Immature natural killer cell (primary cell): ENCODE results near the gene ZXDB. TPM values are rescaled to one million over a fixed set of nuclear protein-coding genes. Genes with fewer than 3 reads are reported as not detected.
"Not testable (repeated sequence)": the region's sequence is repeated elsewhere in the genome, so short reads cannot be mapped to it uniquely, and the experiment has no call there.

Source experiments
- DNase-seq, 3 donors: peaks; one replicate each; pipeline ENCODE4 v3.0.0; 2022; ENCODE audit warnings: mixed read lengths in 1 of 3
- H3K27ac Mint-ChIP-seq, 6 donors: one replicate each; pipeline ENCODE4 v1.8.0; 2020; ENCODE audit warnings: mixed read lengths in 6 of 6, mild to moderate bottlenecking in 5 of 6, inconsistent platforms in 4 of 6, moderate library complexity in 3 of 6
- H3K27me3 Mint-ChIP-seq, 3 donors: one replicate each; pipeline ENCODE4 v1.8.0; 2020 to 2021; ENCODE audit warnings: low read depth in 3 of 3, mild to moderate bottlenecking in 3 of 3, mixed read lengths in 3 of 3, moderate library complexity in 3 of 3, inconsistent platforms in 1 of 3
- H3K36me3 Mint-ChIP-seq, 3 donors: one replicate each; pipeline ENCODE4 v1.8.0; 2020; ENCODE audit warnings: mixed read lengths in 3 of 3, inconsistent platforms in 2 of 3, mild to moderate bottlenecking in 2 of 3
- H3K4me1 Mint-ChIP-seq, 2 donors: one replicate each; pipeline ENCODE4 v1.8.0; 2020; ENCODE audit warnings: inconsistent platforms in 2 of 2, mild to moderate bottlenecking in 2 of 2, mixed read lengths in 2 of 2, moderate library complexity in 1 of 2
- H3K4me3 Mint-ChIP-seq, 5 donors: one replicate each; pipeline ENCODE4 v1.8.0; 2020; ENCODE audit warnings: mild to moderate bottlenecking in 5 of 5, mixed read lengths in 5 of 5, inconsistent platforms in 3 of 5, moderate library complexity in 3 of 5
- H3K9me3 Mint-ChIP-seq, 6 donors: one replicate each; pipeline ENCODE4 v1.8.0; 2020; ENCODE audit warnings: mild to moderate bottlenecking in 6 of 6, mixed read lengths in 6 of 6, inconsistent platforms in 4 of 6, moderate library complexity in 3 of 6
- polyA plus RNA-seq, 3 donors: library from polyadenylated mRNA; unstranded; fragments of 300-500 nt; fragmentation: Illumina TruSeq; gene quantifications; one replicate each; pipeline ENCODE4 v1.2.3, GENCODE V29; 2021

The ZXDB gene
- polyA plus RNA-seq, 3 donors from 2014 or later, result 1.3 to 5.6 (median 3.5) TPM

DNA sequence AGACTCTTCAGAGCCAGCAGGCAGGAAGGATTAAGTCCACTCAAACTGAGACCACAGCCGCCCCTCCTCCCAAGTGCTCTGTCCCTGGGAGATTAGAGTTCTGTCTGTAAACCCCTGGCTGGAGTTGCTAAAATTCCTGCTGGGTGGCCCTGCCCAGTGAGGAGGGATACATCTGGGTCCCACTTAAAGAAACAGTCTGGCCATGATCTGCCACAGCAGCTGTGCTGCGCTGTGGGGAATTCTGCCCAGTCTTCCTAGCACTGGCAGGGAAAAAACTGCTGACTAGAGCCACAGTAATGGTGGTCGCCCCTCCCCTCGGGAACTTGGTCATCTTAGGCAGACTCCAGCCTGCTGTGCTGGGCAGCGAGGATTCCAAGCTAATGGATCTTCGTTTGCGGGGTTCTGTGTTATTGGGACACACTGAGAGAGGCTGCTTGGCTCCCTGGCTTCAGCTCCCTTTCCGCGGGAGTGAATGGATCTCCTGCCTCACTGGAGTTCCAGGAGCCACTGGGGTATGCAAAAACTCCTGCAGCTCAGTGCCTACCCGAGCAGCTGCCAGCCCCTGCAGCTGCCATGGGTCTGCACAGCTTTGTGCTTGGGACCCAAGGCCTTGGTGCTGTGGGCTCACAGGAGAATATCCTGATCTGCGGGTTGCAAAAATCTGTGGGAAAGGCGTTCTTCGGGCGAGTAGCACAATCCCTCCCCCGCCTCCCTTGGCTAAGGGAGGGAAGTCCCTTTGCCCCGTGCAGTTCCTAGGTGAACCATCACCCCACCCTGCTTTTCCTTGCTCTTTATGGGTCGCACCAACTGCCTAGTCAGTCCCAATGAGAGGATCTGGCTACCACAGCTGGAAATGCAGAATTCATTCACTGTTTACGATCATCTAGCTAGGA is 15.7 kb downstream of the ZXDB start:
- H3K4me3 Mint-ChIP-seq, result no peak overlapping the region
- no peaks in the 10 kb centered on the region for H3K4me1 Mint-ChIP-seq
- no peaks in the 10 kb centered on the region for H3K36me3 Mint-ChIP-seq
- H3K27ac Mint-ChIP-seq, result no peak overlapping the region
- H3K9me3 Mint-ChIP-seq, result peaks cover 0 to 4% (median 0%) of the 10 kb centered on the region in 6 donors
- DNase-seq, result no peak
- peaks cover 0 to 4% (median 0%) of the 10 kb centered on the region in 3 donors for H3K27me3 Mint-ChIP-seq

DNA sequence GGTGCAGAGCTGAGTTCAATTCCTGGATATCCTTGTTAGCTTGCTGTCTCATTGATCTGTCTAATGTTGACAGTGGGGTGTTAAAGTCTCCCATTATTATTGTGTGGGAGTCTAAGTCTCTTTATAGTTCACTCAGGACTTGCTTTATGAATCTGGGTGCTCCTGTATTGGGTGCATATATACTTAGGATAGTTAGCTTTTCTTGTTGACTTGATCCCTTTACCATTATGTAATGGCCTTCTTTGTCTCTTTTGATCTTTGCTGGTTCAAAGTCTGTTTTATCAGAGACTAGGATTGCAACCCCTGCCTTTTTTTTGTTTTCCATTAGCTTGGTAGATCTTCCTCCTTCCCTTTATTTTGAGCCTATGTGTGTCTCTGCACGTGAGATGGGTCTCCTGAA is 21.5 kb downstream of the ZXDB start:
- H3K4me1 Mint-ChIP-seq, H3K4me3 Mint-ChIP-seq, DNase-seq, H3K27me3 Mint-ChIP-seq, H3K36me3 Mint-ChIP-seq, H3K27ac Mint-ChIP-seq: not testable (repeated sequence)
- peaks cover 13 to 38% (median 33%) of the 10 kb centered on the region in 6 donors for H3K9me3 Mint-ChIP-seq

DNA sequence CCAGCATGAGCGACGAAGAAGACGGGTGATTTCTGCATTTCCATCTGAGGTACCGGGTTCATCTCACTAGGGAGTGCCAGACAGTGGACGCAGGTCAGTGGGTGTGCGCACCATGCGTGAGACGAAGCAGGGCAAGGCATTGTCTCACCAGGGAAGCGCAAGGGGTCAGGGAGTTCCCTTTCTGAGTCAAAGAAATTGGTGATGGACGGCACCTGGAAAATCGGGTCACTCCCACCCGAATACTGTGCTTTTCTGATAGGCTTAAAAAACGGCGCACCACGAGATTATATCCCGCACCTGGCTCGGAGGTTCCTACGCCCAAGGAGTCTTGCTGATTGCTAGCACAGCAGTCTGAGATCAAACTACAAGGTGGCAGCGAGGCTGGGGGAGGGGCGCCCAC is 37.6 kb downstream of the ZXDB start:
- H3K27ac Mint-ChIP-seq, H3K4me1 Mint-ChIP-seq, DNase-seq, H3K4me3 Mint-ChIP-seq: not testable (repeated sequence)
- Mint-ChIP-seq H3K27me3 (peaks cover 0 to 11% (median 2%) of the 10 kb centered on the region in 3 donors), H3K9me3 (peaks cover 12 to 57% (median 34%) of the 10 kb centered on the region in 6 donors), H3K36me3 (peaks cover 0 to 11% (median 0%) of the 10 kb centered on the region in 3 donors)

DNA sequence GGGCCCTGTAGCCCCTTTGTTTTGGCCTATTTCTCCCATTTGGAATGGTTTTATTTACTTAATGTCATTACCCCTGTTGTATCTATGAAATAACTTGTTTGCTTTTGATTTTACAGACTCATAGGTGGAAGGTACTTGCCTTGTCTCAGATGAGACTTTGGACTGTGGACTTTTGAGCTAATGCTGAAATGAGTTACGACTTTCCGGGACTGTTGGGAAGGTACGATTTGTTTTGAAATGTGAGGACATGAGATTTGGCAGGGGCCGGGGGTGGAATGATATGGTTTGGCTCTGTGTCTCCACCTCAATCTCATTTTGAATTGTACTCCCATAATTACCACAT is 48.8 kb downstream of the ZXDB start:
- Mint-ChIP-seq H3K4me3 (no peak overlapping the region), H3K4me1 (no peaks in the 10 kb centered on the region), H3K36me3 (peaks cover 0 to 4% (median 0%) of the 10 kb centered on the region in 3 donors), H3K9me3 (peaks cover 6 to 44% (median 24%) of the 10 kb centered on the region in 6 donors), H3K27me3 (peaks cover 0 to 6% (median 0%) of the 10 kb centered on the region in 3 donors), H3K27ac (no peak overlapping the region)
- no peak for DNase-seq

DNA sequence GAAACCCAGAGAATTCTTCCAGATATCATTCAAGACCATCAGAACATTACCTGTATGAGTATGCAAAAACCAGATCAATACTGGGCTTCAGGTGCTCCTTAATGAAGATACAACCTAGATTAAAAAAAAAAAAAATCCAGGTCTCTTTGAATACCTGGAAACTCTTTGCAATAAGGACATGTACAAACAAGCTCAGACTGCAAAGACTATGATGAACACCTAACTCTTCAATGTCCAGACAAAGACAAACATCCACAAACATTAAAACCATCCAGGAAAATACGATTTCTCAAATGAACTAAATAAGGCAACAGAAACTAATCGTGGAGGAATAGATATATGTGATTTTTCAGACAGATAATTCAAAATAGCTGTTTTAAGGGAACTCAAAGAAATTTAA is 49.5 kb downstream of the ZXDB start:
- Mint-ChIP-seq H3K4me1 (no peaks in the 10 kb centered on the region), H3K27me3 (peaks cover 0 to 6% (median 0%) of the 10 kb centered on the region in 3 donors), H3K36me3 (peaks cover 0 to 4% (median 0%) of the 10 kb centered on the region in 3 donors), H3K4me3 (no peak overlapping the region), H3K9me3 (peaks cover 2 to 37% (median 19%) of the 10 kb centered on the region in 6 donors), H3K27ac (no peak overlapping the region)
- DNase-seq, result no peak

DNA sequence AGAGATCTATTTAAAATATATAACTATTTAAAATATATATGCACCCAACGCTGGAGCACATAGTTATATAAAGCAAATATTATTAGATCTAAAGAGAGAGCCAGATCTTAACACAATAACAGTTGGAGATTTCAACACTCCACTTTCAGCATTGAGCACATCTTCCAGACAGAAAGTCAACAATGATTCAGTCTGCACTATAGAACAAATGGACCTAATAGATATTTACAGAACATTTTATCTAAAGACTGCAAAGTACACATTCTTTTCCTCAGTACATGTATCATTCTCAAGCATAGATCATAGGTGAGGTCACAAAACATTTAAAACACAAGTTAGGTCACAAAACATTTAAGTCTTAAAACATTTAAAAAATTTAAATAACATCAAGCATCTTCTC is 51.9 kb downstream of the ZXDB start:
- Mint-ChIP-seq H3K36me3 (peaks cover 0 to 4% (median 0%) of the 10 kb centered on the region in 3 donors), H3K9me3 (peaks cover 0 to 19% (median 8%) of the 10 kb centered on the region in 6 donors), H3K27ac (no peak overlapping the region), H3K4me1 (no peaks in the 10 kb centered on the region), H3K27me3 (peaks cover 0 to 6% (median 0%) of the 10 kb centered on the region in 3 donors), H3K4me3 (no peak overlapping the region)
- no peak for DNase-seq

DNA sequence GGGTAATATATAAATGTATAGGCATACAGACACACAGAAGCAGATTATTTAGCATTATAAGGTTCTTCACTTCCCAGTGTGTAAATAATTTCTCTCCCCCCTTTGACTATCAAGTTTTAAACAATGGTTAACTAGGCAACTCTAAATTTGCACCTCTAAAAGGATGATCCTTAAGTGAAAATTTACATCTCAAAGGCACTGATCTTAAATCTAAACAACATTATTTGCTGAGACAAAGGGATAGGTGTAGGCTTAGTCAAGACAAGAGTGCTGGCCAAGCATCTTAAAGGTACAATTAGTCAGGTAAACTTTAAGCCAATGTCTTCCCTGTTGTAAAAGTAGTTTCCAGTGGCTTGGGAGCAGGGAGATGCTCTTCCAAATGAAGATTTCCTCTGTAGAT is 55.2 kb downstream of the ZXDB start:
- no peak for DNase-seq
- no peaks in the 10 kb centered on the region for H3K4me1 Mint-ChIP-seq
- H3K4me3 Mint-ChIP-seq, result no peak overlapping the region
- peaks cover 0 to 2% (median 0%) of the 10 kb centered on the region in 3 donors for H3K27me3 Mint-ChIP-seq
- no peak overlapping the region for H3K27ac Mint-ChIP-seq
- no peaks in the 10 kb centered on the region for H3K36me3 Mint-ChIP-seq
- peaks cover 0 to 3% (median under 1%) of the 10 kb centered on the region in 6 donors for H3K9me3 Mint-ChIP-seq

Other genes starting within 250 kb of the ZXDB start
- not detected for gene NLRP2B, start 88.2 kb downstream of the ZXDB start, polyA plus RNA-seq